Gastrocnemius medialis (tissue), 4 donors: ENCODE data around the gene FBXO22. TPM values are rescaled to one million over a fixed set of nuclear protein-coding genes. Genes with fewer than 3 reads are reported as not detected.
"Not testable (repeated sequence)": the region's sequence is repeated elsewhere in the genome, so short reads cannot be mapped to it uniquely, and the experiment has no call there.

Experiments used
- ATAC-seq, 2 donors: fragments of 150-250 bp; one replicate each; pipeline ENCODE4 v1.9.1; 2016
- DNase-seq, 2 donors: peaks; one replicate each; pipeline ENCODE4 v3.0.0-alpha.2; 2019
- H3K27ac ChIP-seq, 4 donors: fragments of 200-600 bp; sonication (generic); 1 replicate in 1 of 4; 2 replicates in 3 of 4; pipeline ENCODE4 v1.5.1; 2016 to 2018; ENCODE audit warnings: mild to moderate bottlenecking in 2 of 4, moderate library complexity in 1 of 4
- H3K27me3 ChIP-seq, 3 donors: fragments of 200-600 bp; sonication (generic) in 2 of 3; 1 replicate in 1 of 3; 2 replicates in 2 of 3; pipeline versions ENCODE4 v1.5.1 to v1.6.0; 2016 to 2019; ENCODE audit warnings: mild to moderate bottlenecking in 1 of 3, moderate library complexity in 1 of 3
- H3K36me3 ChIP-seq, 2 donors: fragments of 200-600 bp; sonication (generic) in 1 of 2; one replicate each; pipeline ENCODE4 v1.5.1; 2017 to 2018
- H3K4me1 ChIP-seq, 2 donors: fragments of 200-600 bp; sonication (generic) in 1 of 2; one replicate each; pipeline ENCODE4 v1.5.1; 2016 to 2017; ENCODE audit warnings: mild to moderate bottlenecking in 2 of 2
- H3K4me3 ChIP-seq, 4 donors: fragments of 200-600 bp; sonication (generic) in 3 of 4; 1 replicate in 1 of 4; 2 replicates in 3 of 4; pipeline ENCODE4 v1.5.1; 2016 to 2019; ENCODE audit warnings: mild to moderate bottlenecking in 2 of 4
- H3K9me3 ChIP-seq, 3 donors: fragments of 200-600 bp; sonication (generic) in 2 of 3; 1 replicate in 1 of 3; 2 replicates in 2 of 3; pipeline ENCODE4 v1.5.1; 2016 to 2019
- CTCF ChIP-seq, 5 experiments: fragments of 450-650 bp in 3 of 5; fragments of 200-600 bp in 2 of 5; sonication (generic) in 2 of 5; IDR thresholded peaks in 4 of 5; conservative IDR thresholded peaks in 1 of 5; 1 replicate in 4 of 5; 2 replicates in 1 of 5; pipeline ENCODE4 v1.5.1; 2016 to 2019; ENCODE audit warnings: antibody characterized with exemption in 5 of 5, mild to moderate bottlenecking in 3 of 5, moderate library complexity in 3 of 5
- POLR2A ChIP-seq, 2 donors: fragments of 450-650 bp; IDR thresholded peaks; one replicate each; pipeline ENCODE4 v1.6.1; 2017; ENCODE audit warnings: antibody characterized with exemption in 2 of 2, mild to moderate bottlenecking in 2 of 2, moderate library complexity in 2 of 2
- in situ Hi-C, 4 donors: fragments of 200-750 bp; cut with MboI; loops; one replicate each; pipeline versions ENCODE4 v1.15.0 to v1.8.0; 2017; ENCODE audit warnings: low sequenced_read_pairs in 4 of 4
- intact Hi-C: fragments of 100-400 bp; cut with DNase I; formaldehyde crosslinking; loops from one replicate; pipeline ENCODE4 v1.15.1; 2023; ENCODE audit warnings: low total_unique reads
- total RNA-seq, 4 donors: library from RNA; depleted of rRNA; stranded (reverse); fragments of >200 nt; gene quantifications; one replicate each; pipeline versions ENCODE4 v1.1.0 to v1.2.3, GENCODE V29; 2016

Gene FBXO22
- total RNA-seq, 4 donors from 2014 or later = 12.3 to 13.9 (median 13.0) TPM

- intact Hi-C loops = no loop called here
Measured at GRCh38 chr15:75981149-75981815, 77.6 kb downstream of the FBXO22 start.

GRCh38 chr15:75982468-75982867 lies 78.8 kb downstream of the FBXO22 start:
- DNase-seq = no peak
- H3K4me3 ChIP-seq = no peak overlapping the region
- TF ChIP-seq CTCF (IDR thresholded peaks at IDR 0.05 in 4 of 5, conservative IDR thresholded peaks at IDR 0.05 in 1 of 5) (no peak), POLR2A (IDR thresholded peaks at IDR 0.05) (no peak)
- in situ Hi-C loops (no loop called here), intact Hi-C loops (no loop called here)
- no peaks in the 10 kb centered on the region for H3K36me3 ChIP-seq
- H3K9me3 ChIP-seq = no peaks in the 10 kb centered on the region
- H3K4me1 ChIP-seq = no peaks in the 10 kb centered on the region
- ATAC-seq = no peak
- no peaks in the 10 kb centered on the region for H3K27me3 ChIP-seq
- no peak overlapping the region for H3K27ac ChIP-seq

More at GRCh38 chr15:75981149-75981815, 77.6 kb downstream of the FBXO22 start:
- Histone ChIP-seq H3K4me1 (no peaks in the 10 kb centered on the region), H3K4me3 (no peak overlapping the region), H3K27me3 (no peaks in the 10 kb centered on the region), H3K27ac (no peak overlapping the region), H3K36me3 (no peaks in the 10 kb centered on the region), H3K9me3 (no peaks in the 10 kb centered on the region)
- TF ChIP-seq POLR2A (IDR thresholded peaks at IDR 0.05) (no peak), CTCF (IDR thresholded peaks at IDR 0.05 in 4 of 5, conservative IDR thresholded peaks at IDR 0.05 in 1 of 5) (no peak)
- ATAC-seq = no peak
- in situ Hi-C loops = no loop called here
- DNase-seq = no peak

GRCh38 chr15:75984706-75985105 lies 81.0 kb downstream of the FBXO22 start:
- H3K9me3 ChIP-seq, H3K4me3 ChIP-seq, H3K27me3 ChIP-seq, H3K4me1 ChIP-seq, ATAC-seq, H3K36me3 ChIP-seq, H3K27ac ChIP-seq, in situ Hi-C loops, DNase-seq, intact Hi-C loops: not testable (repeated sequence)

GRCh38 chr15:75985971-75986370 lies 82.3 kb downstream of the FBXO22 start:
- in situ Hi-C loops (no loop called here), intact Hi-C loops (no loop called here)
- Histone ChIP-seq H3K27ac (no peak overlapping the region), H3K4me3 (no peak overlapping the region), H3K4me1 (no peaks in the 10 kb centered on the region), H3K36me3 (no peaks in the 10 kb centered on the region), H3K9me3 (no peaks in the 10 kb centered on the region), H3K27me3 (no peaks in the 10 kb centered on the region)
- DNase-seq (no peak), ATAC-seq (no peak)
- TF ChIP-seq CTCF (IDR thresholded peaks at IDR 0.05 in 4 of 5, conservative IDR thresholded peaks at IDR 0.05 in 1 of 5) = no peak
- no peak for TF ChIP-seq POLR2A (IDR thresholded peaks at IDR 0.05)

- H3K9me3 ChIP-seq = no peaks in the 10 kb centered on the region
- in situ Hi-C loops (no loop called here), intact Hi-C loops (no loop called here)
- H3K4me1 ChIP-seq = no peaks in the 10 kb centered on the region
- H3K27ac ChIP-seq = no peak overlapping the region
- DNase-seq (no peak), ATAC-seq (no peak)
- no peaks in the 10 kb centered on the region for H3K27me3 ChIP-seq
- H3K4me3 ChIP-seq = no peak overlapping the region
- TF ChIP-seq CTCF (IDR thresholded peaks at IDR 0.05 in 4 of 5, conservative IDR thresholded peaks at IDR 0.05 in 1 of 5) = no peak
- no peak for TF ChIP-seq POLR2A (IDR thresholded peaks at IDR 0.05)
- H3K36me3 ChIP-seq = no peaks in the 10 kb centered on the region
Measured at GRCh38 chr15:75989045-75989444, 85.4 kb downstream of the FBXO22 start.
